Measurements from ENCODE around the gene MOXD1.
"Not testable (repeated sequence)": the region's sequence is repeated elsewhere in the genome, so short reads cannot be mapped to it uniquely, and the experiment has no call there.

Gene MOXD1

DNA sequence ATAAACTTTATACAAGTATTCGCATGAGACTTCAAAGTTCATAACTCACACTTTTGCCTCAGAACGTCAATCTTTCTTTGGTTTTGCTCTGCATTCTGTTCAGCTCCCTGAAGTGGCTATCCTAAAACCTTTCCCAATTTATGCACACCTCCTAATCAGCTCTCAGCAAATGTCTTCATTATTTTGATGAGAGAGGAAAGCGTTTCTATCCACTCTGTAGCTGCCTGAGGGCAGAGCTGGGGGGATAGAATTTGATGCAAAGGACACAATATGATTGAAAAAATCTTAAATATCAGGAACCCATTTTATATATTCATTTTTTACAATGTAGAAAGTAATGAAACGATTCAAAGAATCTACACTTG is 66.8 kb downstream of the MOXD1 start:
- no peaks in the 10 kb centered on the region for H3K27me3 ChIP-seq (ENCODE audit: control insufficient read depth in 1 of 2, insufficient read depth in 2 of 2, low read length in 2 of 2)
- H3K27ac ChIP-seq (ENCODE audit: low read depth, low read length), result no peak overlapping the region

DNA sequence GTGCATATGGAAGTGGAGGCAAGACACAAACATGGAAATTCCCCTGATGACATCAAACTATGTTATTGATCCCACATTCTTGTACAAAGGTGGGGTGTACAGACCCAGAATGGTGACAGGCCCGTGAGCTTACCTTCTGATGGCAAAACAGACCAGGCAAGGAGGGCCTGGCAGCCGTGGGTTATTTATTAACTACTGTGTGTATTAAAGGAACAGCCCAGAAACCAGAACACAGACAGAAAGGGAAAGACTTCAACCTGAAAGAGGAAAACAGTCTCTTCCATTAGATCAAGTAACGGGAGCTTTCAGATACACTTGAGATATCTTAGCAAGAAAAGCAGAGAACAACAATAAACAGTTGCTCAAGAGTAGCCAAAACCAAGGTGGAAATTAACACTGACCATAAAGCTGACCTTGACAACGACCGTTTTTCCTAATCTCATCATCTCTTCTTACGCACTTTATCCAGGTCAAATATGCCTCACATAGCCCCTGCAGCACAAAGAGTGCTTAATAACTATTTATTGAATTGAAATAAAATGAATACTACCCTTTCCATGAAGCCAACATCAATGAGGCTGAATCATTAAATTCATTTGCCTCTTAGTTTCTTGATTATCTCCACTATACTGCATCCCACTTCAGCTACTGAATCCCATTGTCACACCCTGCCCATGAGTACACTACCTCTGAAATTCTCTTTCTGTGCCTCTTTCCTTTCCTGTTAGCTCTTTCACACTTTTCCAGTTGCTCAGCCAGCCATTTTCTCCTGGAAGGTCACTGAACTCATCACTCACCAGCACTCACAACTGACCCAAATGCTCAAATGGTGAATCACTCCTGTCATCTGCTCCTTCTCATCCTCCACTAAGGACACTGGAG is 67.4 kb downstream of the MOXD1 start:
- Histone ChIP-seq H3K36me3 (ENCODE audit: insufficient read depth, low read length) (no peaks in the 10 kb centered on the region), H3K9me3 (ENCODE audit: low read length) (no peaks in the 10 kb centered on the region), H3K4me3 (ENCODE audit: low read depth in 1 of 2, low read length in 2 of 2) (no peak overlapping the region), H3K27ac (ENCODE audit: low read depth, low read length) (no peak overlapping the region), H3K27me3 (ENCODE audit: control insufficient read depth in 1 of 2, insufficient read depth in 2 of 2, low read length in 2 of 2) (no peaks in the 10 kb centered on the region), H3K4me1 (ENCODE audit: insufficient read depth, low read length) (no peaks in the 10 kb centered on the region), H3K9ac (ENCODE audit: low read length) (no peak overlapping the region)

More for the DNA sequence above, 66.8 kb downstream of the MOXD1 start:
- H3K9ac ChIP-seq (ENCODE audit: low read length), result no peak overlapping the region
- no peaks in the 10 kb centered on the region for H3K36me3 ChIP-seq (ENCODE audit: insufficient read depth, low read length)
- H3K9me3 ChIP-seq (ENCODE audit: low read length), result no peaks in the 10 kb centered on the region
- H3K4me3 ChIP-seq (ENCODE audit: low read depth in 1 of 2, low read length in 2 of 2), result no peak overlapping the region
- H3K4me1 ChIP-seq (ENCODE audit: insufficient read depth, low read length), result no peaks in the 10 kb centered on the region

GRCh38 chr6:132330759-132331158 is 70.5 kb downstream of the MOXD1 start:
- no peak overlapping the region for H3K9ac ChIP-seq (ENCODE audit: low read length)
- no peaks in the 10 kb centered on the region for H3K9me3 ChIP-seq (ENCODE audit: low read length)
- no peaks in the 10 kb centered on the region for H3K27me3 ChIP-seq (ENCODE audit: control insufficient read depth in 1 of 2, insufficient read depth in 2 of 2, low read length in 2 of 2)
- no peaks in the 10 kb centered on the region for H3K36me3 ChIP-seq (ENCODE audit: insufficient read depth, low read length)
- H3K4me3 ChIP-seq (ENCODE audit: low read depth in 1 of 2, low read length in 2 of 2), result no peak overlapping the region
- no peak overlapping the region for H3K27ac ChIP-seq (ENCODE audit: low read depth, low read length)
- no peaks in the 10 kb centered on the region for H3K4me1 ChIP-seq (ENCODE audit: insufficient read depth, low read length)

- H3K27me3 ChIP-seq (ENCODE audit: control insufficient read depth in 1 of 2, insufficient read depth in 2 of 2, low read length in 2 of 2), result no peaks in the 10 kb centered on the region
Observed at GRCh38 chr6:132322398-132322797, 78.9 kb downstream of the MOXD1 start.

DNA sequence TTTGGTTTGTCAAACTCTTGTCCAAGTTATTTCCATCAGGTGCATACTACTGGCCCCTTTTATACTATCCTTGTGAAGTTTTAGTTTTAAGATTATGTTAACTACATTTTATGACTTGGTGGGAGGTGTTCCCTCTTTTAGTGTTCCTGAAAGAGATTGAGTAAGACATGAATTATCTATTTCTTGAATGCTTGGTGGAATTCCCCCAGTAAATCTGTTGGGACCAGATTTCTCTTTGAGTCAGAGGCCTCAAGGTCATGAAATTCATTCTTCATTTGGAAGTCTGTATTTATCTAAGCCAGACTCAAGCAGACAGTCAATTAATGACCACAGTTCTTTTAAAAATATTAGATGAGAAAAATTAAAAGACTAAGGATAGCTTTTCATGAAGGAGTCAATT is 81.3 kb downstream of the MOXD1 start:
- H3K4me3 ChIP-seq (ENCODE audit: low read depth in 1 of 2, low read length in 2 of 2), result no peak overlapping the region
- H3K36me3 ChIP-seq (ENCODE audit: insufficient read depth, low read length), result no peaks in the 10 kb centered on the region
- H3K27me3 ChIP-seq (ENCODE audit: control insufficient read depth in 1 of 2, insufficient read depth in 2 of 2, low read length in 2 of 2), result no peaks in the 10 kb centered on the region
- H3K4me1 ChIP-seq (ENCODE audit: insufficient read depth, low read length), result no peaks in the 10 kb centered on the region
- H3K9ac ChIP-seq (ENCODE audit: low read length), result no peak overlapping the region
- no peaks in the 10 kb centered on the region for H3K9me3 ChIP-seq (ENCODE audit: low read length)
- no peak overlapping the region for H3K27ac ChIP-seq (ENCODE audit: low read depth, low read length)

More at GRCh38 chr6:132322398-132322797, 78.9 kb downstream of the MOXD1 start:
- Histone ChIP-seq H3K9me3 (ENCODE audit: low read length) (no peaks in the 10 kb centered on the region), H3K4me1 (ENCODE audit: insufficient read depth, low read length) (no peaks in the 10 kb centered on the region), H3K9ac (ENCODE audit: low read length) (no peak overlapping the region), H3K27ac (ENCODE audit: low read depth, low read length) (no peak overlapping the region), H3K36me3 (ENCODE audit: insufficient read depth, low read length) (no peaks in the 10 kb centered on the region), H3K4me3 (ENCODE audit: low read depth in 1 of 2, low read length in 2 of 2) (no peak overlapping the region)

- H3K36me3 ChIP-seq (ENCODE audit: insufficient read depth, low read length), result no peaks in the 10 kb centered on the region
- H3K4me1 ChIP-seq (ENCODE audit: insufficient read depth, low read length), result no peaks in the 10 kb centered on the region
- no peak overlapping the region for H3K9ac ChIP-seq (ENCODE audit: low read length)
- no peaks in the 10 kb centered on the region for H3K27me3 ChIP-seq (ENCODE audit: control insufficient read depth in 1 of 2, insufficient read depth in 2 of 2, low read length in 2 of 2)
- no peak overlapping the region for H3K27ac ChIP-seq (ENCODE audit: low read depth, low read length)
- no peak overlapping the region for H3K4me3 ChIP-seq (ENCODE audit: low read depth in 1 of 2, low read length in 2 of 2)
- H3K9me3 ChIP-seq (ENCODE audit: low read length), result no peaks in the 10 kb centered on the region
Observed at GRCh38 chr6:132316970-132317369, 84.3 kb downstream of the MOXD1 start.

DNA sequence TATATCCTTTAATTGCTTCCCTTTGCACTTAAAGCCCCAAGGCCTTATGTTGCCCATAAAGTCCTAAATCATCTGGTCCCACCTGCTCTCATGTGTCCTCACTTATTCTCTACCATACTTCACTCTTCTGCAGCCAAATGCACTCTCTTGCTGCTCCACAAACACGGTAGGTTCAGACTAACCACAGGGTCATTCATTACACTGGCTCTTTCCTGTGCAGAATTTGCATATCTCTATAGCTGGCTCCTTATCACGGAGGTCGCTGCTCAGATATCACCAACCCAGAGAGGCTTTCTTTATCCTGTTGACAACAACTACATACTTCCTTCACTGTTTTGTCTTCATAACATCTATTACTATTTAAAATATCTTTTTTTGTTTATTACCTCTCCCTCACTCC is 86.8 kb downstream of the MOXD1 start:
- no peaks in the 10 kb centered on the region for H3K27me3 ChIP-seq (ENCODE audit: control insufficient read depth in 1 of 2, insufficient read depth in 2 of 2, low read length in 2 of 2)
- no peak overlapping the region for H3K27ac ChIP-seq (ENCODE audit: low read depth, low read length)
- no peaks in the 10 kb centered on the region for H3K36me3 ChIP-seq (ENCODE audit: insufficient read depth, low read length)
- no peaks in the 10 kb centered on the region for H3K9me3 ChIP-seq (ENCODE audit: low read length)
- no peaks in the 10 kb centered on the region for H3K4me1 ChIP-seq (ENCODE audit: insufficient read depth, low read length)
- no peak overlapping the region for H3K4me3 ChIP-seq (ENCODE audit: low read depth in 1 of 2, low read length in 2 of 2)
- no peak overlapping the region for H3K9ac ChIP-seq (ENCODE audit: low read length)

DNA sequence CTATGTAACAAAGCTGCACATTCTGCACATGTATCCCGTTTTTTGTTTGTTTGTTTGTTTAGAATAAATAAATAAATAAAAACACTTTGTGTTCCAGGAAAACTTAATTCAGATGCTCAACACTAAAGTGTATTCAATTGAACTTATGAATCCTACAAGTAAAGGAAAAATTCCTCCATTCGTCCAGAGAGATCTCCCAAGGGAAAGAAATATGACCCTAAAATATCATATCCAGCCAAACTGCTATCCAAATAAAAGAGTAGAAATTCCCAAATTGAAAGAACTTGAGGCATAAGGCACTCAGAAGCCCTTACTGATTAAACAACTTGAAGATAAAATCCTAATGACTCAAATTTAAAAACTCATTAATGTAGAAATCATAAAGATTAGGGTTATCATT is 90.4 kb downstream of the MOXD1 start:
- H3K27ac ChIP-seq (ENCODE audit: low read depth, low read length), result no peak overlapping the region

DNA sequence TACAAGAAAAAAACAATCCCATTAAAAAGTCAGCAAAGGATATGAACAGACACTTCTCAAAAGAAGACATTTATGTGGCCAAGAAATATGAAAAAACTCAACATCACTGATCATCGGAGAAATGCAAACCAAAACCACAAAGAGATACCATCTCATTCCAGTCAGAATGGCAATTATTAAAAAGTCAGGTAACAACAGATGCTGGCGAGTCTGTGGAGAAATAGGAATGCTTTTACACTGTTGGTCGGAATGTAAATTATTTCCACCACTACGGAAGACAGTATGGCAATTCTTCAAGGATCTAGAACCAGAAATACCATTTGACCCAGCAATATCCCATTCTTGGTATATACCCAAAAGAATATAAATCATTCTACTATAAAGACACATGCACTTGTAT is 91.1 kb downstream of the MOXD1 start:
- not testable (repeated sequence) for H3K27ac ChIP-seq (ENCODE audit: low read depth, low read length); H3K9ac ChIP-seq (ENCODE audit: low read length); H3K9me3 ChIP-seq (ENCODE audit: low read length); H3K4me3 ChIP-seq (ENCODE audit: low read depth in 1 of 2, low read length in 2 of 2); H3K27me3 ChIP-seq (ENCODE audit: control insufficient read depth in 1 of 2, insufficient read depth in 2 of 2, low read length in 2 of 2); H3K36me3 ChIP-seq (ENCODE audit: insufficient read depth, low read length); H3K4me1 ChIP-seq (ENCODE audit: insufficient read depth, low read length)

More for the DNA sequence above, 90.4 kb downstream of the MOXD1 start:
- H3K4me1 ChIP-seq (ENCODE audit: insufficient read depth, low read length), result no peaks in the 10 kb centered on the region
- no peaks in the 10 kb centered on the region for H3K27me3 ChIP-seq (ENCODE audit: control insufficient read depth in 1 of 2, insufficient read depth in 2 of 2, low read length in 2 of 2)
- H3K4me3 ChIP-seq (ENCODE audit: low read depth in 1 of 2, low read length in 2 of 2), result no peak overlapping the region
- no peaks in the 10 kb centered on the region for H3K9me3 ChIP-seq (ENCODE audit: low read length)
- no peak overlapping the region for H3K9ac ChIP-seq (ENCODE audit: low read length)
- no peaks in the 10 kb centered on the region for H3K36me3 ChIP-seq (ENCODE audit: insufficient read depth, low read length)

GRCh38 chr6:132304891-132305305 is 96.4 kb downstream of the MOXD1 start:
- no peak overlapping the region for H3K27ac ChIP-seq (ENCODE audit: low read depth, low read length)

DNA sequence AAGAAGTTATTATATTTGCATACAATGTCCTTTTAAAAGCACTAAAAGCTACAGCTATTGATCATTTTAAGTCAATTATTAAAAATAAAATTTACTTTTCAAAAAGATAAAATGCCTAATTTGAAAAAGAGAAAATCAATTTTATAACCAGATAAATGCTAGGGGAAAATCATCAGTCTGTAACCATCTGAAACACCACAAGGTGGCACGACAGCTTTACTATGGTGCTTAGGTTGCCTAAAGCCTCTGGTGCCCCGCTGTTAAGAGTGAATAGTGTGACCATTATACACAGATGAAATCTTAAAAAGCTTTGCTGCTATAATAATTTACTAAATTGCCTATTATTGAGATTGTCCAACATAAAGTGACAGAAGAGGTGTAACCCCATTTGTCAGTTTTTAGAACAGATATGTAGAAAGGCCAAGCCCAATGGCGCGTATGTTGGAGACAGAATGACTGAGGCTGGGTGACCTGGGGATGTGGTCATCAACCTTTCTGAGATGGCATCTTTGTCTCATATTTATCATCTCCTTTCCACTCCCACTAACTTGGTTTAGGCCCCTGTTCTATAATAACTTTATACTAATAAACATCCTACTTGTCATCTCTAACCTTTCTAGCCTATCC is 100.8 kb downstream of the MOXD1 start:
- Histone ChIP-seq H3K9ac (ENCODE audit: low read length) (no peak overlapping the region), H3K36me3 (ENCODE audit: insufficient read depth, low read length) (no peaks in the 10 kb centered on the region), H3K4me3 (ENCODE audit: low read depth in 1 of 2, low read length in 2 of 2) (no peak overlapping the region), H3K9me3 (ENCODE audit: low read length) (no peaks in the 10 kb centered on the region), H3K27ac (ENCODE audit: low read depth, low read length) (no peak overlapping the region), H3K4me1 (ENCODE audit: insufficient read depth, low read length) (no peaks in the 10 kb centered on the region), H3K27me3 (ENCODE audit: control insufficient read depth in 1 of 2, insufficient read depth in 2 of 2, low read length in 2 of 2) (no peaks in the 10 kb centered on the region)

More at GRCh38 chr6:132304891-132305305, 96.4 kb downstream of the MOXD1 start:
- H3K36me3 ChIP-seq (ENCODE audit: insufficient read depth, low read length), result no peaks in the 10 kb centered on the region
- no peaks in the 10 kb centered on the region for H3K27me3 ChIP-seq (ENCODE audit: control insufficient read depth in 1 of 2, insufficient read depth in 2 of 2, low read length in 2 of 2)
- H3K4me3 ChIP-seq (ENCODE audit: low read depth in 1 of 2, low read length in 2 of 2), result no peak overlapping the region
- no peaks in the 10 kb centered on the region for H3K9me3 ChIP-seq (ENCODE audit: low read length)
- no peaks in the 10 kb centered on the region for H3K4me1 ChIP-seq (ENCODE audit: insufficient read depth, low read length)
- H3K9ac ChIP-seq (ENCODE audit: low read length), result no peak overlapping the region
